ENCODE measurements around the gene ZNF135. TPM values are rescaled to one million over a fixed set of nuclear protein-coding genes. Genes with fewer than 3 reads are reported as not detected.

ZNF135 gene
- total RNA-seq, 6 experiments from 2014 or later: 0.12 to 0.71 (median 0.32) TPM

GRCh38 chr19:58056261-58056660 is 2.8 kb upstream of the ZNF135 start:
- TF ChIP-seq POLR2A (IDR thresholded peaks at IDR 0.05) (no peak), CTCF (IDR thresholded peaks at IDR 0.05) (no peak)

GRCh38 chr19:58056861-58057260 is 2.2 kb upstream of the ZNF135 start:
- Histone ChIP-seq H3K4me3 (no peak overlapping the region), H3K27me3 (no peaks in the 10 kb centered on the region), H3K9me3 (no peaks in the 10 kb centered on the region), H3K4me1 (no peaks in the 10 kb centered on the region), H3K27ac (no peak overlapping the region), H3K36me3 (no peaks in the 10 kb centered on the region)
- intact Hi-C loops (cut with DNase I): no loop called here
- TF ChIP-seq POLR2A (IDR thresholded peaks at IDR 0.05): no peak
- TF ChIP-seq CTCF (IDR thresholded peaks at IDR 0.05): no peak
- DNase-seq (no peak), ATAC-seq (no peak)
- WGBS (ENCODE audit: insufficient coverage, low coverage, low lambda C conversion rate, missing lambda C conversion rate): no CpG with 5 or more reads among the region's 8 CpGs

More at GRCh38 chr19:58056261-58056660, 2.8 kb upstream of the ZNF135 start:
- H3K4me3 ChIP-seq: no peak overlapping the region
- H3K27me3 ChIP-seq: no peaks in the 10 kb centered on the region
- 100% methylated on average over 1 of the region's 8 CpGs for WGBS (ENCODE audit: insufficient coverage, low coverage, low lambda C conversion rate, missing lambda C conversion rate)
- DNase-seq (no peak), ATAC-seq (no peak)
- H3K9me3 ChIP-seq: no peaks in the 10 kb centered on the region
- no peak overlapping the region for H3K27ac ChIP-seq
- no peaks in the 10 kb centered on the region for H3K36me3 ChIP-seq
- intact Hi-C loops (cut with DNase I): no loop called here
- H3K4me1 ChIP-seq: no peaks in the 10 kb centered on the region

GRCh38 chr19:58058467-58058866 is 615 bp upstream of the ZNF135 start:
- Histone ChIP-seq H3K27me3 (no peaks in the 10 kb centered on the region), H3K27ac (no peak overlapping the region), H3K4me1 (no peaks in the 10 kb centered on the region), H3K36me3 (no peaks in the 10 kb centered on the region), H3K9me3 (no peaks in the 10 kb centered on the region), H3K4me3 (peak overlapping the region in 1 of 3 donors; percentile 49)
- no peak for DNase-seq
- no peak for TF ChIP-seq CTCF (IDR thresholded peaks at IDR 0.05)
- 87% methylated on average over 12 of the region's 13 CpGs for WGBS (ENCODE audit: insufficient coverage, low coverage, low lambda C conversion rate, missing lambda C conversion rate)
- intact Hi-C loops (cut with DNase I): no loop called here
- ATAC-seq: no peak

GRCh38 chr19:58059671-58060078 is 593 bp downstream of the ZNF135 start:
- Histone ChIP-seq H3K4me3 (peak overlapping the region; percentile 40 to 49 (median 41)), H3K27ac (peak overlapping the region; percentile 40 to 57 (median 56)), H3K4me1 (no peaks in the 10 kb centered on the region), H3K27me3 (no peaks in the 10 kb centered on the region), H3K36me3 (no peaks in the 10 kb centered on the region), H3K9me3 (no peaks in the 10 kb centered on the region)
- DNase-seq (no peak), ATAC-seq (peak in 1 of 4 donors; percentile 6)
- 37% methylated on average over 7 of the region's 28 CpGs for whole genome bisulfite sequencing (ENCODE audit: insufficient coverage, low coverage, low lambda C conversion rate, missing lambda C conversion rate)
- intact Hi-C loops (cut with DNase I): no loop called here
- TF ChIP-seq CTCF (IDR thresholded peaks at IDR 0.05) (no peak), POLR2A (IDR thresholded peaks at IDR 0.05) (no peak)

GRCh38 chr19:58060231-58060630 is 1.1 kb downstream of the ZNF135 start:
- Histone ChIP-seq H3K27ac (no peak overlapping the region), H3K27me3 (no peaks in the 10 kb centered on the region), H3K4me1 (no peaks in the 10 kb centered on the region), H3K36me3 (no peaks in the 10 kb centered on the region), H3K9me3 (peaks cover 0 to 5% (median 0%) of the 10 kb centered on the region in 4 donors), H3K4me3 (no peak overlapping the region)
- 100% methylated on average over 3 of the region's 24 CpGs for WGBS (ENCODE audit: insufficient coverage, low coverage, low lambda C conversion rate, missing lambda C conversion rate)
- no peak for TF ChIP-seq CTCF (IDR thresholded peaks at IDR 0.05)
- no peak for TF ChIP-seq POLR2A (IDR thresholded peaks at IDR 0.05)
- intact Hi-C loops (cut with DNase I): no loop called here
- DNase-seq (no peak), ATAC-seq (no peak)

All from right lobe of liver (tissue), 6 donors.